ENCODE measurements around the gene RELCH.

Gene RELCH

DNA sequence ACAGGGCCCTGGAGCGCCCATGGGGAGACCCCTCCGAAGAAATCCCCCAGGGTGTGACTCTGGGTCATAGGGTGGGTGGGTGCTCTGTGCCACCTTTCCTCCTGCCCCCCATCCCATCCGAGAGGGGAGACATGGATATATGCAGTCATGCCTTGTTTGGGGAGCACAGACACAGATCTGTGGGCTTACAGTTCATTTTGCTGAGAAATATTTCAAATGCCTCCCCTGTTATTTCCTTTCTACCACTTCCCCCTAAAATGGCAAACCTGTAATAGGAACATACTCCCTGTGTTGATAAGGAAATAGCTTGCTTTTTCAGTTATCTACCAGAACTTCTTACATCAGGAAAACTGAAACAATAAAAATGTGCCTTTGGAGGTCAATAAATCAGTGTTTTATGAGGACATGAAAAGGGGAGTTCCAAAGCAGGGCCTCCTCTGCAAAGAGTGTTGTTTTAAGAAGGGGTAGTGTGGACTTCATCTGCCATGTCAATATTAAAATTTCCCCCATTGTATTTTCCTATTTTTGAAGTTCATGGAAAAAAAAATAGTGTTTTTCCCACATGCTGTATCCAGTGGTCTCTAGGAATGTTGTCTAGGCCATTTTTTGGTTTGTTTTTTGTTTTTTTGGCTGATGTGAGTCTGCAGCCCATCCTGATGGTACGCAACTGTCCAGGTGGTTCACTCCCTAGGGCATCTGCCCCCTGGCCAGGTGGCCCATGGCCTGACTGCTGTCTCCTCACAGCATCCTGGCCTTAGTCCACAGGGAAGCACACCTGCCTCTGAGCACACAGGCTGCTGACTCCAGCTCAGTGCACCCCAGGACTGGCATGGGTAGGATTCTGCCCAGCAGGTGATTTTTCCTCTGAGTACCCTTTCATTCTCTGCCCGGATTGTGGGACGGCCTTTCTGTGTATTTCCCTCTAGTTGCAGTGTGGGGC lies 141.8 kb downstream of the RELCH start:
- TF ChIP-seq GATA3 (IDR thresholded peaks at IDR 0.05; ENCODE audit: low read depth, low read length) (no peak), GATA2 (IDR thresholded peaks at IDR 0.05; ENCODE audit: low read depth, low read length) (no peak)

DNA sequence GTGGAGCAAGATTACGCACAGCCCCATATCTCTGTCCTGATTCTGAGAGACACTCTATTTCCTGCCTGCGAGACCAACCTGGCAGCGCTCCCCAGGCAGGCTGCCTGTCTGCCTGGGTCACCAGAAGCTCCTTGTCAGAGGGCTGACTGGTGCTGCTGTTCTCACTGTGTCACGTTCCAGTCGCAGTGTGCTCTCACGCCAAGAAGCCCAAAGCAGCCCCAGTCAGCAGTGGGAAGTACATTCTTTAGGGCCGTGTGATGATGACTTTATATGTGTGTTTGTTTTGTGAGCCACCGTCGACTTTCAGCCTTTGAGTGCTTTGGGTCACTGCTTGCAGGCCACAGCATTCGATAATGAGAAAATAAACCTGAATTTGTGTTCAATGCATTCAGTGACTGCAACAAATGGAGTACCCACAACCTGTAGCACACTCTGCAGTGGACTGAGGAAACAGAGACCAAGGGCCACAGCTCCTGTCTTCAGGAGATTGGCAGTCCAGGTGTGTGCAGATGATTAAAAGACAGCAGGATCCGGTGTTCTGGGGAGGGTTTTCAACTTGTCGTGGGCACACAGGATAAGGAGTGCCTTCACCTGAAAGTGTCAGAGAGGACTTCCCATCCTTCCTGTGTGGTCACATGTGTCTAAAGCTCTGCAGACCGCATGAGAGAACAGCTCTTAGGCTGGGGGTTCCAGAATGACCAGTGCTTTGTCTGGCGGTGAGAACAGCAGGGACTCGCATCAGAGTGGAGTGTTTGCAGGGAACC lies 142.8 kb downstream of the RELCH start:
- TF ChIP-seq GATA2 (IDR thresholded peaks at IDR 0.05; ENCODE audit: low read depth, low read length), result no peak
- TF ChIP-seq GATA3 (IDR thresholded peaks at IDR 0.05; ENCODE audit: low read depth, low read length), result no peak

DNA sequence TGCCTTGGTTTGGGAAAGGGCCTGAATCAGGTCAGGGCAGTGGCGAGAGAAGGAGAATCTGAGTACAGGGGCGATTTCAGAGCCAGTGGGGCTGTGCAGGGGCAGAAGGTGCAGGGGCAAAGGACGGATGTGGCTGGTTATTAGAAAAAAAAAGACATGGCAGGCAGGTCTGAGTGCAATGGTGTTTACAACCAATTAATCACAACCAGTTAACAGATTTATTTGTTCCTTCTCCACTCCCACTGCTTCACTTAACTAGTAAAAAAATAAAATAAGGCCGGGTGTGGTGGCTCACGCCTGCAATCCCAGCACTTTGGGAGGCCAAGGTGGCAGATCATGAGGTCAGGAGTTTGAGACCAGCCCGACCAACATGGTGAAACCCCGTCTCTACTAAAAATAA lies 143.6 kb downstream of the RELCH start:
- TF ChIP-seq GATA3 (IDR thresholded peaks at IDR 0.05; ENCODE audit: low read depth, low read length), result no peak
- no peak for TF ChIP-seq GATA2 (IDR thresholded peaks at IDR 0.05; ENCODE audit: low read depth, low read length)

DNA sequence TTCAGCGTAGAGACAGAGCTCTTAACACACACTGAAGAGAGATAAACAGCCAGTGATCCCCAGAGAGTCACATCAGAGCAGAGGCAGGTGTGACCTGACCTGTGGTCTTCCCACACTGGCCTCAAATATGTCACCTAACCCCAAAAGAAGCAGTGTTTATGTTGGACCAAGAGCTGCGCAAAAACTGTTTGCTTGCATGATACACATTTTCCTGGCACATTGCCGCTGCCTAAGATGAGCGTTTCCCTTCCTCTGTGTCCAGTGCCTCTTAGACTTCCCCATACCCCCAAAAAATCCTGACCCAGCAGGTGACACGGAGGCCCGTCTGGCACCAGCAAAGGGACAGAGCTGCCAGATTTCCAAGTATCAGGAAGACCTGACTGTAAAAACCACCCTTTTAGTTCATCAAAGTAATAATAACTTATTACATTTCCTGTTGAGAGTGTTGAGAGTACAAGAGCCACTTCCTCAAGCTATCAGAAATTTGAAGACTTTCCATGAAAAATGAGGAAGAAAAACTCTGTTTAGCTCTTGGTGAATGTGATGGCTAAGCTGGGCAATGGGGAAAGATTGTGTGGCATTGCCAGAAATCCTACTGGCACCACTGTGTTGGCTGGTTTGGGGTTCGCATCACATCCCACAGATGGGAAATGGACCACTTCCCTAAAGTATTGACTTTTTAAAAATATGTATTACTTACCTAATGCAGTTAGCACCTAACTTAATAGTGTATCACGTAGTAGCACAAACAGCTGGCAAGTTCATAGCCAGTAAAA lies 144.7 kb downstream of the RELCH start:
- no peak for TF ChIP-seq GATA2 (IDR thresholded peaks at IDR 0.05; ENCODE audit: low read depth, low read length)
- no peak for TF ChIP-seq GATA3 (IDR thresholded peaks at IDR 0.05; ENCODE audit: low read depth, low read length)

DNA sequence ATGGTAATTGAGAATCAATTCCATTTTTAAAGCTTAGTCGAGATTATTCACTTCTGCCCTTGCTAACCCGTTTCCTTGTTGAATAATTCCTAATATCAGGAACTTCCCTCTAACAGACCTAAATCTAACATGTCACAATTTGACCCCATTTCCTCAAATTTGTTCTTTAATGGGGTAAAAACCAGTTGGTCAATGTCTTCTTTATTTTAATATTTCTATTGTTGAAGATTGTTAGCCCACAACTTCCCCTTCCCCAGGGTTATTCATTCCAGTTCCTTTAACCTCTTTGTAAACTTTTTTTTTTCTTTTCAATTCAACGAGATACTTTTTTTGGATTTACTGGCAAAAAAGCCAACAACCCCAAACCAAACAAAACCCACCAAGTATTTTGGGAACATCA lies 145.4 kb downstream of the RELCH start:
- TF ChIP-seq GATA3 (IDR thresholded peaks at IDR 0.05; ENCODE audit: low read depth, low read length) (no peak), GATA2 (IDR thresholded peaks at IDR 0.05; ENCODE audit: low read depth, low read length) (no peak)

DNA sequence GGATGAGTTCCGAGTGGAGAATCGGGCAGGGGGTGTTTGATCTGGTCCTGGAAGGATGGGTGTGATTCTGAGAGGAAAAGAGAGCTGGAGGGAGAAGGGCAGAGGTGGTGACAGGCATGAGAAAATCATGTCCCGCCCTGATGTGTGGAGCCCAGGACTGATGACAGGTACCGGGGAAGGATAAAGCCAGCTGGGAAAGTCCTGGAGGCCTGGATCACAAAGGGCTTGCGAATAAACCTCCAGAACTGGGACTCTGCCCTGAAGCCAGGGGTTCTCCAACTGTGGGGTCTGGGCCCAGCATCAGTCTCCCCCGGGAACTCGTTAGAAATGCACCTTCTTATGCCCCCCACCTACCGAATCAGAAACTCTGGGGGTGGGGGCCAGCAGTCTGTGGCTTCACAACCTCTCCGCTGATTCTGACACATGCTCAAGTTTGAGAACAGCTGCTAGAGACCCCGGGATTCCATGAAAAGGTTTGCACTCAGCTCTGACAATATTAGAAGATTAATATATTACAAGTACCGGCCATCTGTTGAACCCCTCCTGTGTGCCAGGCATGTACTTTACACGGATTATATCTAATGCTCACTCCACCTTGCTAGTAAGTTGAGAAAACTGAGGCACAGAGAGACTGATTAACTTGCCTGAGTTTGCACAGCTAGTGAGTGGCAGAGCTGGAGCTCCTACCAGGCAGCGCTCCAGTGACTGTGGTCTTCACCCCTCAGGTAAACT lies 146.1 kb downstream of the RELCH start:
- TF ChIP-seq GATA2 (IDR thresholded peaks at IDR 0.05; ENCODE audit: low read depth, low read length) (no peak), GATA3 (IDR thresholded peaks at IDR 0.05; ENCODE audit: low read depth, low read length) (no peak)

DNA sequence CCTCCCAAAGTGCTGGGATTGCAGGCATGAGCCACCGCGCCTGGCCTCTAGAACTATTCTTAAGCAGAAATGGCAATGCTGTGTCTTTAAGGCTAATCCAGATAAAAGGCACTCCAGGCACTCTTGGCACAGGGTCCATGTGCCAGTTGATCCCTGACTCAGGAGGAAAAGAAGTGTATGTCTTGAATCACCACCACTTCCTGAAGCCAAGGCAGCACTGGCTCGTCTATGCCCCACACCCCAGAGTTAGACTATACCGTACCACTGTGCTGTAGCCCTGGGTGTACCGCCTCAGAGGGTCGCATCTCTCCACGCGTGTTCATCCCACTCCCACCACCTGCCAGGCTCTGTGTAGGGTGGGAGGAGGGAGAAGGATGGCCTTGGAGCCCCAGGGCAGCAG lies 147.1 kb downstream of the RELCH start:
- no peak for TF ChIP-seq GATA2 (IDR thresholded peaks at IDR 0.05; ENCODE audit: low read depth, low read length)
- TF ChIP-seq GATA3 (IDR thresholded peaks at IDR 0.05; ENCODE audit: low read depth, low read length), result no peak

DNA sequence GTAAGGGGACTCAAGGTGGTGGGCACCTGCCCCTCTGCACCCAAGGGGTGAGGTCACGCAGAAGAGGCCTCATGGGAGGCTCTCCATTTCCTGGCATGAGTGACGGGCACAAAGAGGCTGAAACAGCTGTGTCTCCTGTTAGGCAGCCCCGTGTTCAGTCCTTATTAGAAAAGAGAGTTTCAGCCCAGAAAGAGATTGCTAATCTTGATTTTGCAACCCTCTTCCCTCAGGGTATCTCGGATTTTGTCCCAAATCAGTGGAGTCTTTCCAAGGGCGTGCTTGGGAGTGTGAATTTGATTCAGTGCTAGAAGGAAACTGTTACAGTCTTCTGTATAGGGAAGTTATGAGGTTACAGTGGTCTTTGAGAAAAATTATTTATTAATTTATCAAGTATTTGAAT lies 148.4 kb downstream of the RELCH start:
- no peak for TF ChIP-seq GATA2 (IDR thresholded peaks at IDR 0.05; ENCODE audit: low read depth, low read length)
- TF ChIP-seq GATA3 (IDR thresholded peaks at IDR 0.05; ENCODE audit: low read depth, low read length), result no peak

DNA sequence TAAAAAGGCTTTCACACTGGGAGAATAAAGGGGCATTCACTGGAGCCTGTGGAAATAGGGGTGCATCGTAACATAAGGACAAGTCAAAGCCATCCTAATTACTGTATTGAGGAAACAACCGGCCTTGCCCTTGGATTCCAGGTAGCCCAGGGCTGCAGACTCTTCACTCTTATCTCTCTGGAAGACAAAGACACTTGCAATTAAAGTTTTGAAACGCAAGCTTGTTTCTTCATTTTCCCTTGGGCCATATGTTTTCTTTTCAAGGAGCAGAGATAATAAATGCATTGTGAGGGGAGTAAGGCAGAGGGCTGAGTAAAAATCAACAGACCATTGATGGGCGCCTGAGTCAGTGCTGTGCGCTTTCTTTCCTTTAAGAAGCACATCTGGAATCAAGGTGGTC lies 149.6 kb downstream of the RELCH start:
- TF ChIP-seq GATA3 (IDR thresholded peaks at IDR 0.05; ENCODE audit: low read depth, low read length) (no peak), GATA2 (IDR thresholded peaks at IDR 0.05; ENCODE audit: low read depth, low read length) (no peak)

DNA sequence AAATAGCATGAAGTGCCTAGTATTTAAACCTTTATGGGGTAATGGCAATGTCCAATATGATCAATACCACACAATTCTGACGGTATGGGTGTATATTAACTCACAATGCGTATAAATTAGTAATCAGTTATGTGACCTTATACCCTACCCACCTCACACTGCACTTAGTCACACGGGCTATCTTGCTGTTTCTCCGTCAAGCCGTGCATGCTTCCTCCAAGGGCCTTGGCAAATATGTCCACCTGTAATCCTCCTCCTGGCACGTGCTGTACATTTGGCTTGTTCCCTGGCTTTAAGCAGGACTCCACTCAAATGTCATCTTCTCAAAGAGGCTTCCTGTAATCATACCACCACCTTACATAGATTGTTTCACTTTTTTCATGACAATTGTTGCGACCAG lies 150.3 kb downstream of the RELCH start:
- no peak for TF ChIP-seq GATA2 (IDR thresholded peaks at IDR 0.05; ENCODE audit: low read depth, low read length)
- no peak for TF ChIP-seq GATA3 (IDR thresholded peaks at IDR 0.05; ENCODE audit: low read depth, low read length)

DNA sequence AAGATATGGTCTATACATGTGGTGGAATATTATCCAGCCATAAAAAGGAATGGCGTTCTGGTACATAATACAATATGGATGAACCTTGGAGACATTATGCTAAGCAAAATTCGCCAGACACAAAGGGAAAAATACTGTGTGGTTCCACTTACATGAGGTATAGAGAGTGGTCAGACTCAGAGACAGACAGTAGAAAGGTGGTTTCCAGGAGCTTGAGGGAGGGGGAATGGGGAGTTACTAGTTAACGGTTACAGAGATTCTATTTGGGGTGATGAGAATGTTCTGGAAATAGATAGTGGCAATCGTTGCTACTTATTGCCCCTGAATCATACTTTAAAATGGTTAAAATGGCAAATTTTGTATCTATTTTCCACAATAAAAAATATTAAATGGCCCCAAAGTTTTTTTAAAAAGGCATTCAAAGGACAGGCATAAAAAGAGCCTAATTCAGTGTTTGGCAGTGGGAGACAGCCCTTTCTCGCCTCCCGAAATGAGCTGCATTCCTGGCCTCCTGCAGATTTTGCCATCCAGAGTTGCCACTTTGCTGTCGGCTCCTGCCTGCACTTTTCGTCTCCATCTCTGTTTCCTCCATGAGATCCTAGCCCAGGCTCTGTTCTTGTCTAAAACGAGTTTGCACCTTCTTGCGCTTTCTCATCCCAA lies 151.5 kb downstream of the RELCH start:
- TF ChIP-seq GATA2 (IDR thresholded peaks at IDR 0.05; ENCODE audit: low read depth, low read length) (no peak), GATA3 (IDR thresholded peaks at IDR 0.05; ENCODE audit: low read depth, low read length) (no peak)

DNA sequence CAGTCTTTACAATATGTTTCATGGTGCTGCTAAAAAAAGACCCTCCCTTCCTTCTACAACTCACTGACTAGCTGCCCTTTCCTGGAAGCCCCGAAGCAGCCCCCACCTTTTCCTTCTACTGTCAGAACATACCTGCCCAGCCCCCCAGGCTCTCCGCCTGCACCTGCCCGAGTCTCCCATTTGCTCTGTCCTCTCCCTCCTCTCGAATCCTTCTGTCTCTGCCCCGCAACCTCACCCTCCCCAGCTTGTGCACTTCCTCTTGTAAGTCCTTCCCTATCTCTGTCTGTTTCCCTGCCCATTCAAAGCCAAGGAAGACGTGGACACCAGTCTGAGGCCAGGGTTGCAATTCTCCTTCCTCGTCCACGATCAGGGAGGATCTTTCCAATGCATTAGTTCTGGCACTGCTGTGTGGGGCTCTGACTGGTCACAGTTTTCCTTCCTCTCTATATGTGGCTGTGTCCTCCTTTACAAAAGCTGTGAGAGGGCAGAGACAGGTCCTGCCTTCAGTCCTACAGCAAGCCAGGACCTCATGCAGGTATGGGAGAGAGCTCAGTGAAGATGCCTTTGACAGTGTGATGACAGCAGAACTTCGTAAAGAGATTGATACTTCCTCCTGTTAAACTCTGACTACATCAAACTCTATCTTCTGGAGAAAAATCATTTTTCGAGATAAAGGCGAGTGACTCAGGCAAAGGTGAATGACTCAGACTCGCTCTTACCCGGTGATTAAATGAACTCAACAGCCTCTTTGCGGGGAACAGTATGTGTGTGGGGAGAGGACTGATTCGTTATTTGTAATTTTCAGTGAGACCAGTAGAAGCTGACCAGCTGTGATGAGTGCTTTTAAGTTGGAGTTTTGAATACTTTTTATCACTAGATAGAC lies 152.3 kb downstream of the RELCH start:
- TF ChIP-seq GATA3 (IDR thresholded peaks at IDR 0.05; ENCODE audit: low read depth, low read length) (no peak), GATA2 (IDR thresholded peaks at IDR 0.05; ENCODE audit: low read depth, low read length) (no peak)

All from SH-SY5Y (cell line).